Measurements from ENCODE around the gene NAA40.
"Not testable (repeated sequence)": the region's sequence is repeated elsewhere in the genome, so short reads cannot be mapped to it uniquely, and the experiment has no call there.

NAA40 gene

GRCh38 chr11:63940786-63941185 lies 2.0 kb downstream of the NAA40 start:
- no peak for DNase-seq

GRCh38 chr11:63941901-63942300 lies 3.1 kb downstream of the NAA40 start:
- no peak for DNase-seq

DNA sequence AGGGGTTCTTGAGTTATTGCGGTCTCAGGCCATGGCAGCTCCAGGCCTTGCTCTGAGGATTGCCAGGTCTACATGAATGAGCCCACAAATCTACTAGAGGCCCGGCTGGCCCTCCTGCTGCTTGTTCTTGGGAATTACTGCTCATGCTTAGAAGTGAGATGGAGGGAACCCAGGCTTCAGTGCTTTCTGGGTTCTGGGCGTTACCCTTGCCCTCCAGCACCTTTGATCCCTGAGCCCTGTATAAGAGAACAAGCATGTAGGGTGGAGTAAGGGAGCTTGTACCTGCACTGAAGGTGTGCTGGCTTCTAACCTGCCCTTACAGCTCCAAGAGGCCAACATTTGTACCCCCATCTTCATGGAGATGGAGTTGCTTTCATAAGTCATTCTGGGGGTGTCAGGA lies 4.0 kb downstream of the NAA40 start:
- DNase-seq, result no peak

GRCh38 chr11:63944987-63945386 lies 6.2 kb downstream of the NAA40 start:
- DNase-seq, result no peak

DNA sequence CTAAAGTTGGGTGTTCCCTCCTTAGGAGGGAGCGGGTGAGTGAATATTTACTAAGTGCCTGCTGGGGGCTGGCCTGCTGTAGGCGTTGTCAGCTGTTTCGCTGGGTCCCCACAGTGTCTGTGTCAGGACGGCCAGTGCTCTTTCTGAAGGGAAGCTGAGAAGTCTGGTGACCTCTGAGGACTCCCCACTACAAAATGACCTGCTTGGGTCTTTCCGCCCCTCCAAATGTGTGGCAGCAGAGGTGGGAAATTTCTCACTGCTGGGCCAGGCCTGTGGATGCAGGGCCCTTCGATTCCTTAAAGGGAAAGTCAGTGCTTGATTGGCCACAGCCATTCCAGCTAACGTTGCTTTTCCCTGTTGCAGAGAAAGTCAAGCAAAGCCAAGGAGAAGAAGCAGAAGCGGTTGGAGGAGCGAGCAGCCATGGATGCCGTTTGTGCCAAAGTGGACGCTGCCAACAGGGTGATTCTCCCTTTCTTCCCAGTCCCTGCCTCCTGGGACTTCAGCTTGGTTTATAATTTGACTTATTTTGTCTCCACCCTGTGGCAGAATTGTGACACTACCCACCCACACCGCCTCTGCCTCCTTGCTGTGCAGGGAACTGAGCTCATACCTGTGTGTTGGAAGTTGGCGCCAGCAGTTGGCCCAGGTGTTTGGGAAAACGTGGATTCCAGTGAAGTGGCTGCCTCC lies 6.8 kb downstream of the NAA40 start:
- DNase-seq, result peak; percentile 84

GRCh38 chr11:63951779-63952536 lies 13.2 kb downstream of the NAA40 start:
- DNase-seq, result no peak

DNA sequence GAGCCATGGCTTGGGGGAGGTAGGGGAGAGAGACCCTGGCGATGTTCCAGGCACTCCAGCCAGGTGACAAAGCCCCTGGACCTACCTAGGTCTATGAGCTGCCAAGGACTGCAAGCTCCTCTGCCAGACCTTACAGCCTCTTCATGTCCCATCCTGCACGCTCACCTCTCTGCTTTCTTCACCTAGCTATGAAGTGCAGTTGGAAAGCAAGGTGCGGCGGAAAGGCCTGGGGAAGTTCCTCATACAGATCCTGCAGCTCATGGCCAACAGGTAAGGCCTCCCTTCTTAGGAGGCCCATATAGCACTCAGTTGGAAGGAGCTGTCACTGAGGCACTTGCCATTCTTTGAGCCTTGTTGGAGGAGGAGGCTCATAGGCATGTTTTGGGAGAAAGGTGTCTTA lies 13.8 kb downstream of the NAA40 start:
- DNase-seq, result no peak

- DNase-seq, result no peak
These were observed 19.2 kb downstream of the NAA40 start for GRCh38 chr11:63958008-63958407.

DNA sequence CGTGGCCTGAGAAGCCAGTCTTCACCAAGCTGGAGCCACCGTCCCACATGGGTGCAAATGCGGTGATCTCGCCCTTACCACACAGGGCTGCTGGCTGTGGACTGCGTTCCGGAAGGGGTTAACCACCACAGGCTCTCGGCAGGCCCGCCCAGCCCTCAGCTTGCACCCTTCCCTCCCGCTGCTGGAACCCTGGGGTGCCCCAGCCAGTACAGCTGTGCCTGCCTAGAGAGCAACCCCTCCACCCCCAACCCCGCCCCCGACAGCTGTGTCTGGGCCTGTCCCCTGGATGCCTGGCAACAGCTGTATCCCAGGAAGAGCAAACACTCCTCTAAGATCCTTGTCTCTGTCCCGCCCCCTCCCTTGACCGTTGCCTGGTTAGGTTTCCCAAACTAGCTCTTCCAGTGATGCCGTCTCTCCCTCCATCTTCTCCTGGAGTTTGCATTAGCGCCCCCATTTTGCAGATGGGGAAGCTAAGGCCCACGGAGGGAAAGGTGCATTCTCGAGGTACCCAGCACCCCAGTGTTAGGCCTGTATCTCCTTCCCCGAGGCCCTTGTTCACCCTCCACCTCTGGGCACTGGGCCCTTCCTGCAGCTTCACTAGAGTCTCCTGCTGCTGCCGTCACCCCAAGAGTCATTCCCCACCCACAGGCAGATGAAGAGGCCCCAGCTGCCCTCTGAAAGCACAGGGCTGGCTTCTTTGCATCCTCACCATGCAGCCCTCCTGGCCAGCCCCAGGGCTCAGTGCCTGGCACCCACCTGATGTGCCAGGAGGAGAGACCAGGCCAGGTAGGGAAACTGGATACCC lies 23.0 kb downstream of the NAA40 start:
- no peak for DNase-seq

DNA sequence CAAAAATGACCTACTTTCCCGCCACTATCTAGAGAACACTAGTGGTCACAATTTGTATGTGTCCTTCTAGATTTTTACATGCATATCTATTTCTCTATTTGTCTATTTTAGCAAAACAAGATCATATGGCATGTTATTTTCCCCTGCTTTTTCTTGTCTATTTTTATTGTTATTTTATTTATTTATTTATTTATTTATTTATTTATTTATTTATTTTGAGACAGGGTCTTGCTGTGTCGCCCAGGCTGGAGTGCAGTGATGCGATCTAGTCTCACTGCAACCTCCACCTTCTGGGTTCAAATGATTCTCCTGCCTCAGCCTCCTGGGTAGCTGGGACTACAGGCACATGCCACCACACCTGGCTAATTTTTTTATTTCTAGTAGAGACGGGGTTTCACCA lies 25.1 kb downstream of the NAA40 start:
- not testable (repeated sequence) for DNase-seq

DNA sequence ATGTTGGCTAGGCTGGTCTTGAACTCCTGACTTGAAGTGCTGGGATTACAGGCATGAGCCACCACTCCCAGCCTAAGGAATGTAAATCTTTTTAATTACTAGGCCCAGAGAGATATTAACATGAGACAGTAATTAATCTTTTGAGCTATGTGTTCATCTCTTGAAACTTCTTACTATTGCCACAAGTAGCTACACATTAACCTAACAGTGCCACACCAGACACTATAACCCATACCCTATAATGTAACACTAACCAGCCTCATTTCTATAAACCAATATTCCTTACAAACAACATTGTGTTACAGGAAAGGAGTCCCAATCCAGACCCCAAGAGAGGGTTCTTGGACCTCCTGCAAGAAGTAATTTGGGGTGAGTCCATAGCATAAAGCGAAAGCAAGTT lies 27.6 kb downstream of the NAA40 start:
- DNase-seq, result no peak

GRCh38 chr11:63969461-63969860 lies 30.7 kb downstream of the NAA40 start:
- DNase-seq, result no peak

DNA sequence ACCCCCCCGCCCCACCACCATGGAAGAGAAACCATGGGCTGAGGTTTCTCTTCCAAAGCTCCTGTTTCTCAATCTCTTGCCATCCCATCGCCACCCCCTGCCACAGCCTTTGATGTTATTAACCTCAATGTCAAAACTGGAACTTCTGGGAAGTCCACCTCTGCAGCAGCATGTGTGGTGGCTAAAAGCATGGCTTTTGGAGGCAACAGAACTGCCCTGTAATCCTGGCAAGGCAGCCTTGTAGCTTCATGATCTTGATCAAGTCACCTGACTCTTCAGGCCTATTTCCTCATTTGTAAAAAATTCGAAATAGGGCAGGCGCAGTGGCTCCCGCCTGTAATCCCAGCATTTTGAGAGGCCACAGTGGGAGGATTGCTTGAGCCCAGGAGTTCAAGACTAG lies 32.1 kb downstream of the NAA40 start:
- DNase-seq, result no peak

DNA sequence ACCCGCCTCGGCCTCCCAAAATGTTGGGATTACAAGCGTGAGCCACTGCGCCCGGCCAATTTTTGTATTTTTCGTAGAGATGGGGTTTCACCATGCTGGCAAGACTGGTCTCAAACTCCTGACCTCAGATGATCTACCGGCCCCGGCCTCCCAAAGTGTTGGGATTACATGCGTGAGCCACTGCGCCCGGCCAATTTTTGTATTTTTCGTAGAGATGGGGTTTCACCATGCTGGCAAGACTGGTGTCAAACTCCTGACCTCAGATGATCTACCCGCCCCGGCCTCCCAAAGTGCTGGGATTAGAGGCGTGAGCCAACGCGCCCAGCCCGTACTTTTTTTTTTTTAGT lies 35.1 kb downstream of the NAA40 start:
- not testable (repeated sequence) for DNase-seq

DNA sequence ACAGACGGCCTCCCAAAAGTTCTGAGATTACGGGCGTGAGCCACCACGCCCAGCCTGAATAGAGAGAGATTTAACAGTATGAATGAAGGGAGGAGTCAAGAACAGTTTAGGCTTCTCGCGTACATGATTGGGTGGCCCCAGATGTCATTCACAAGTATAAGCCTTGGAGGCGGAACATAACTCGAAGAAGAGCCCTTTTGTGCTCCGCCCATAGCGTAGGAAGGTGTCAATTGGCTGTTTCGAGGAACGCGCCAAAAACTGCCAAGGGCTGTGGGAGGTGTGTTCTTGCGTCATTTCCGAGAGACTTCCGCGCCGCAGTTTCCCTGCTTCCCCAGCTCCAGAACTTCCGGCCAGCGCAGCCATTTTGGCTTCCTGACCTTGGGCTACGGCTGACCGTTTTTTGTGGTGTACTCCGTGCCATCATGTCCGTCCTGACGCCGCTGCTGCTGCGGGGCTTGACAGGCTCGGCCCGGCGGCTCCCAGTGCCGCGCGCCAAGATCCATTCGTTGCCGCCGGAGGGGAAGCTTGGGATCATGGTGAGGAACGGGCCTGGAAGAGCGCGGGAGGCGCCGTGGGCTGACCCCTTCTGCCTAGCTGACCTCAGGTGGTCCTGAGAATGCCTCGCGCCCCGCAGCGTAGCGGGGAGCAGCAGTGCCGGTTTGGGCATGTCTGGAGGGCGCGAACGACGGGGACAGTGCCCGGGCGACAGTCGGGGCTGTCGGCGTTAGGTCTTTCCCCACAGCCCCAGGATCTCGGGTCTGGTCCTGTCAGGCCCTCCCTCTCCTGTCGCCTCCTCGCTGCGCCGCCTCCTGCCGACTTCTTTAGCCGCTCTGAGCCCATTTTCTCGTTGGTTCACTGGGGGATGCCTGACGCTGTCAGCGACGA lies 35.7 kb downstream of the NAA40 start, which contains the start of gene COX8A:
TSS of gene COX8A (plus strand) at position 362 of the 885 bp plus-strand sequence. CDS start at position 423, 61 bp downstream.
- peak; percentile 100 for DNase-seq

DNA sequence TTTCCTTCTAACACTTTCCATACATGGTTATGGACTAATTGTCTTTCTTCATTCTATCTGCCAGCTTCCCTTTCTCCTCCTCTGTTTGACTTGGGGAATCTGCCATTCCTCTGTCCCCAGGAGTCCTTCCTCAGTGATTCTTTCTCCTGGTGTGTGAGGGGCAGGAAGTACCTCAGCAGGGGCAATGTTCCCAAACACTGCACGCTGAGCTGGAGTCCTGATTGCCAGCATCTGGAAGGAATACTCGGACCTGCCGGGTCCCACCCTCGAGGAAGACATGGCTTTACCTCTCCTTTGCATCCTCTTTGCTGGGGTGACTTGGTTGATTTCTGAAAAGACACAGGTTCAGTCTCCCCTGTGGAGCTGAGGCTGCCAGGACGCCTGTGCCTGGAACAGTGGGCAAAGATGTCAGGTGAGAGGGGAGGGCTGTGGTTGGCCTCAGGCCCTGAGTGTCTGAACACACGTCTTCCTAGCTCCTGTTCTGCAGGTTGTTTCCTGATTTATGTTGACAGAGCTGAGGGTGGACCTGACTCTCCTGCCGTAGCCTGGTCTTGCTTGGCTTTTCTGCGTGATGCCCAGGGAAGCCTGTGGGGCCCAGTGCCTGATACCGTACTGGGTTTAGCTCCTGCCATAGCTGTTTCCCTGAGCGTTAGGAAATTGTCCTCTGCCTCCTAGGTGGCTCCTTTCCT lies 39.9 kb downstream of the NAA40 start:
- DNase-seq, result no peak

DNA sequence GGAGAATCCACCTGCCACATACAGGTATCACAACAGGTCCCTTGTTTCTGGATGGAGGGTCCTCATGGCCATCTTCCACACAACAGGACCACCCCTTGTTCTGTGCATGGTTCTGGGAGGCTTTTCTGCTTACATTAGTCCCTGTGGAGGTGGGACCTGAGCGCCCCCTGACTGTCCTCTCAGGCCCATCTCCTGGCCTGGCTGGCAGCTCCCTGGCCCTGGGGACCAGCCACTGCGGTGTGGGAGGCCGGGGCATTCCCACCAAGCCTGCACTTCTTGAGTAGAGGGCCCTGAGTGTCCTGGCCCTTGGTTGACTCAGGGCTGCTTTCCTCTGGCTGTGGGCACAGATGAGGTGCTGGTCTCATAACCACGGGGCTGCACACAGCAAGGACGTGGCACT lies 40.6 kb downstream of the NAA40 start:
- no peak for DNase-seq

DNA sequence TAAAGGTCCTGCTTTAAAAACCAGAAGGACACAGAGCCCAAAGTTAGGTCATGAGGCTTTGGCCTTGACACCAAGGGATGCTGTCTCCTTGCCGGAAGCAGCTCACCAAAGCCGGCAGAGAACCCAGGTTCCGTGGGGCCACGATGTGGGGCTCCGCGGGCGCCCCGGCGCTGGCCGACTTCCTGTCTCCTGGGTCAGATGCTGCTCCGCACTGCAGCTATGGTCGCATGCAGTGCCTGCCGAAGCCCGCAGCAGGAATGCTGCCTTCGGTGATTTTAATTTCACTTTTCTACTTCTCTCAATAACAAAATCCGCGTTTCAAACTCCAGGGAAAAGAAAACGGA lies 47.0 kb downstream of the NAA40 start:
- no peak for DNase-seq

DNA sequence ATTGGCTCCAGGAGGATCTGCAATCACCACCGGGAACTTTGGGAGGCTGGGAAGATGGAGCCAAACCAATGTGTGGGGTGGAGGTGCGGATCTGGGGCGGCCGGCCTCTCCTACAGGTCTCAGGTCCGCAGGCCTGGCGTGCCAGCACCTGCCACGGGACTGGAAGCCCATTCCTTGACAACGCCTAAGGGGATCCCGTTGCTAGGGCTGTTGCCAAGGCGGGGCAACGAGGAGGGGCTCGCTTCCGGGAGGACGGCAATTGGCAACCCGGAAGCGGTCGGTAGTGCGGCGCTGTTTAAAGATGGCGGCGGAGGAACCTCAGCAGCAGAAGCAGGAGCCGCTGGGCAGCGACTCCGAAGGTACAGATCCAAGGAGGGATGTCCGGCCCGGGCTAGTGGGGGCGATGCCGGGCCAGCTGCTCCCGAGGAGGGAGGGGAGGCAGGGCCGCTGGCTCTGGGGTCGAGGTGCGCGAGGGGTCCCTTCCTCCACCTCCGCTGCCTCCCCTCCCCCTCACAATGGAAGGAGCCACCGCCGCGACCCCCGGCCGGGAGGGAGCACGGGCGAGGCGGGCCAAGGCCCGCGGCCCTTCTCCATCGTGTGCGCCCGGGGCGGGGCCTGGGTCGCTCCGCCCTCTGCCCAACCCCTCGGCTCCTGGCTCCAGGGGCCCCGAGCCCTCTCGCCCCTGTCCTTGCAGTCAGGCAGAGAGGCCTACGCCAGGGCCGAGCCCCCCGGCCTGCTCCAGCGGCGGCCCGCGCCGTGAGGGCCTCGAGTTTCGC lies 47.5 kb downstream of the NAA40 start, which contains the start of gene OTUB1:
TSS of gene OTUB1 (plus strand) at position 283 of the 776 bp plus-strand sequence. CDS start at position 302, 19 bp downstream.
- peak; percentile 88 for DNase-seq

GRCh38 chr11:63986932-63987513 lies 48.2 kb downstream of the NAA40 start:
- no peak for DNase-seq

DNA sequence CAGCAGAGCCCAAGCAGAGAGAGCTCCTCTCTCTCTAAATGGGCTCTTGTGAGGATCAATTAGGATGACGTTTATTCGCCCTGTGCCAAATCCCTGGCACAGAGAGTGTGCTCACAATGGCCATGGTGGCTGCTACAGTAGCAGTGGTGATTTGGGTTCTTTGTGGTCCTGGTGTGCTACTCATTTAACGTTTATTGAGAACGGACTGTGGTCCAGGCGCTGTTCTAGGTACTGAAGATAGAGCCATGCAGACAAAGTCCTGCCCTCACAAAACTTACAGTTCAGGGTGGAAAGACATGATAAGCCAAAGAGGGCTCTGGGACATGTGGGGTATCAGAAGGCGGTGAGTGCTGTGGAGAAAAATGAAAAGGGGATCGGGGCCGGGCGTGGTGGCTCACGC lies 52.8 kb downstream of the NAA40 start:
- no peak for DNase-seq

Data from midbrain (tissue), 1 donor.